GM18511 (cell line): Measurements from ENCODE around the gene SPTA1.

Source experiments
- ATAC-seq: cut with Tn5 transposase; IDR thresholded peaks from one replicate; pipeline ENCODE4 v1.9.1; 2021; ENCODE audit warnings: mild to moderate bottlenecking, moderate library complexity; ENCODE audit not compliant: unreplicated experiment

SPTA1 gene

DNA sequence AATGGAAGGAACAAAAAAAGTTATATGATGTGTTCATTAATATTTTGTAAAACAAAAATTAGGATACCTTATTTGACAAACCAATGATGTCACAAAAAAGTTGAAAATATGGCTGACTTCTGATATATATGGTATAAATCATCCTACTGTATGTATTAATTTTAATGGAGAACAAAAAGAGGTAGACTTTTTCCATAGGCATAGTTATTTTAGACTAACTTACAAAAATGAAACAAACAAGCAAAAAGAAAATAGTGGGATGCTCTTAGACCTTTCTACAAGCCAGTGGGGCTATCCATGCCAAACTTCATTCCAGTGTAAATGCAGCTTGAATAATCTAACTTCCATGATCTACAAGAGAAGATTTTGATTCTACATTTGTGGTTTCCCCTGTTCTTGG is 522 bp upstream of the SPTA1 start:
- ATAC-seq = no peak

DNA sequence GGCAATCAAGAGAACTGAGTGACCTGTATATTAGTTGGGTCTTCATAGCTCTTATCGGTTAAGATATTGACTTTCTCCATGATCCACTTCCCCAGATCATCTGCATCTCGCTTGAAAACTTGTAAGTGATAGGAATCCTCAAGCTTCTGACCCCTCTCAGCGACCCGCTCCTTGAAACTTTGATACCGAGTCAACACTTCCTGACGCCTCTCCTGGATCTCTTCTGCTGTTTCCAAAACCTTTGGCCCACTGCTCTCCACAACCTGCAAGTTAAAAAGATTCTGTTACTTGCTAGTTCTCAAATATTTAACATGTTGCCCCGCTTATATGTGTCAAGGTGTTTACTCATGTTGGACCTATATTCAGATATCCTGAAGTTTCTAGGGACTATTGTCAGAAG is 1.4 kb downstream of the SPTA1 start:
- no peak for ATAC-seq

DNA sequence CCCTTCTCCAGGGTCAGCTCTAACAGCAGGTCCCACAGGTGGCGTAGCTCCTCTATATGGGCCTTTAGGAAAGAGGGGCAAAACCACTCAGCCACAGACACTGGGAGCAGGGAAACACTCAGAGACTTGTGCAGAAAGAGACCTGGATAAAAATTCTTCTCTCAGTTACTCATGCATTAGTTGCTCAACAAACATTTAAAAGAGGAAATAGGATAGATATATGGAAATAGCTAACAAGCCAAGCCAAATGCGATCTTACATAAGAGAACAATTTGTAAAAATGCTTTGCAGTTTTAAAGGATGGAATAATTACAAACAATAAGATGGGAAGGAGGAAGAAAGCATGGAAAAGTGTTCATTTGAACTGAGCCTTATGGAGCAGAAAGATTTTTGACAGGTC is 4.9 kb downstream of the SPTA1 start:
- no peak for ATAC-seq

DNA sequence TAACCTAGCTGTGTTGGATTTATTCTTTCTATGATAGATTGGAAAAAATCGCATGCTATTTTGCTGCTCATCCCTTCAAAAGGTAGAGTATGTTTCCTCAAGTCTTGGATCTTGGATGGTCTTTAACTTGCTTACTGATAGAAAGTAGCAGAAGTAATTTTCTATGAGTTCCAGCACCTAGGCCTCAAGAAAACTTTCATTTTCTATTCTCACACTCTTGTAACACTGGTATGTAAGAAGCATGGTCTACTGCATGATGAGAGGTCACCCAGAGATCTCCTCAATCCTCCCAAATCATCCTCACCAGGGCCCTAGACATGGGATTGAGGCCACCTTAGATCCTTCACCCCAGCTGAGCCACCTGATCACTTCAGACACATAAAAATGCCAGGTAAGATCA is 7.2 kb downstream of the SPTA1 start:
- ATAC-seq = no peak

DNA sequence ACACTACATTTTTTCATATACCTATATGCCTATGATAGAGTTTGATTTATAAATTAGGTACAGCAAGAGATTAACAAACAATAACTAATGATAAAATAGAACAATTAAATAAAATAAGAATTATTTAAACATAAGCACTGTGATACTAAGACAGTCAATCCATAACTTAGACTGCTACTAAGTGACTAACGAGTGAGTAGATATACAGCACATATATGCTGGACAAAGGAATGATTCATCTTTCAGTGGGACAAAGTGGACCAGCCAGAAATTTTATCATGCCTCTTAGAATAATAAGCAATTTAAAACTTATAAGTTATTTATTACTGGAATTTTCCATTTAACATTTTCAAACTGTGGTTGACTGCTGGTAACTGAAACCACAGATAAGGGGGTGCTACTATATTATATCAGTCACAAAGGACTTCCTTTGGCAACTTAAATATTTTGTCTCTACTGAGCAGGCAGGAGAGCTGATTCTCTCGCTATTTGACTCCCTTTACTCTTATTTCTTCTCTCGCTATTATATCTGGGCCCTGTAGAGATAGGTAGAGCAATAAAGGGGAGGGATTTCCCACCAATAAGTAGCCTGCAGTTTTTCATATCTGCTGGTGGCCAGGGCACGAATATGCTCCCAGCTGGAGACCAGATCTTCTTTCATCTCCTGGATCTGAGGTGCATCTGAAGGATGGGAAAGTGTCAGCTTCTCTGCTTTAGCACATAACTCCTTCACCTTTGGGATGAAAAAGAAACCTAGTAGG is 10.8 kb downstream of the SPTA1 start:
- no peak for ATAC-seq

DNA sequence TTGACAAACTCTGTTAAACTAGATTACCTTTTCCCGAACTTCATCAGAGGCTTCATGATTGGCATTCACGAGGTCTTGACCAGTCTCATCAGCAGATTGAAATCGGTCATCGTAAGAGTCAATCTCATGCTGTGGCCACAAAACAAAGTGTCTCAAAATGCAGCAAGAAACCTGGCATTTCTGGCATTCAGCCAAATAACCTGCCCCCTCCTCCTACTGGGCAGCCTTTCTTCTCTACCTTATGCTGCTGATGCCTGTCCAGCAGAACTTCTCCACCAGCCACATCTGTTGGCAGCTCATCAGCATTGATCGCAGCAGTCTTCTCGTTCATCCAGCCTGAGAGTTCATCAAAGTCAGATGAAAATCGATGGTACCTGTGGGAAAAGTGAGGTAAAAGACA is 12.2 kb downstream of the SPTA1 start:
- no peak for ATAC-seq

DNA sequence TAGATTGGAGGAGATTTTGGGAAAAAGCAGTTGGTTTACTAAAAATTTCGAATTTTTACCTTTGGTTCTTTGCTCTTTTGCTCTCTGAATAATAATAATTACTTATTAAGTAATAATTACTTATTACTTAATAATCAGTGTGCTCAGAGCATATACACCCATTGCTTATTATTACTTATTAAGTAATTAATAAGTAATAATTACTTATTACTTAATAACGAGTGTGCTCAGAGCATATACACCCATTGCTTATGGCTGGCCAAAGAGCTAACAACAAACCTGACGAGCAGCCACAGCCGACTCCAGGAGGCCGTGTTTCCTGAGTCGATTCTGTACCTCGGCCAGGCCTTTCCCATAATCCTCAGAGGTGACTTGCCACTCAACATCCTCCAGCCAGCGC is 20.5 kb downstream of the SPTA1 start:
- ATAC-seq = no peak

DNA sequence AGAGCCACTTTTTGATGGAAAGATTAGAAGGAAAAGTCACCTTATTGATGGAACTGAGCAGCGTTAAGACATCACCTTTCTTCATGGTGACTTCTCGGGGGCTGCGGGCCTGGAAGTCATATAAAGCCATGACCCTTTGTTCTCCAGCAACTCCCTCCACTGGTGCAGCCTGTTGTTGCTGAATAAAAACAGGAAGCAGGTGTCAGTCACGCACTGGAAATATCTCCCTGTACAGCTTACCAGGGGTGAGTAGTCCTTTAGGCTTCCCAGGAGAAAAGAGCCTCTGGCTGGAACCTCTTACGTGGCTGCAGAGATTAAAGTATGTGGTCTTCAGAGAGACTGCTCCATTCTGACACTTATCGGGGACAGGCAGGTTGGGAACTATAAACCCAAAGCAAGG is 31.9 kb downstream of the SPTA1 start:
- no peak for ATAC-seq

DNA sequence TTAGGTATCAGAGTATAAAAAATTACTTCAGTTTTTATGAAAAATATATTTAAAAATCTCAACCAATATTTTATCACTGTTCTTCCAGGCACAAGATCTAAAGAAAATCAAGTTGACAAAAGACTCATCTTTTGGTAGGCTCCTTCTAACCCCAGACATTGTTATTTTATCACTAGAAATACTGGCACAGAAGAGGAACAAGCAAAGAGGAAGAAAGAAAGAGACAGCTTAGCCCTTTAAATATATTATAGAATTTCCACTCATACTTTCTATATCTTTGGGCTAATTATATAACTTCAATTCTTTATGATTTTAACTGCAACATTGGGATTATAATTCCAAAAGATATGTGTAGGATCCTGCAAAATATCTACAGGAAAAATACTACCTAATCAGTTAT is 32.4 kb downstream of the SPTA1 start:
- no peak for ATAC-seq

DNA sequence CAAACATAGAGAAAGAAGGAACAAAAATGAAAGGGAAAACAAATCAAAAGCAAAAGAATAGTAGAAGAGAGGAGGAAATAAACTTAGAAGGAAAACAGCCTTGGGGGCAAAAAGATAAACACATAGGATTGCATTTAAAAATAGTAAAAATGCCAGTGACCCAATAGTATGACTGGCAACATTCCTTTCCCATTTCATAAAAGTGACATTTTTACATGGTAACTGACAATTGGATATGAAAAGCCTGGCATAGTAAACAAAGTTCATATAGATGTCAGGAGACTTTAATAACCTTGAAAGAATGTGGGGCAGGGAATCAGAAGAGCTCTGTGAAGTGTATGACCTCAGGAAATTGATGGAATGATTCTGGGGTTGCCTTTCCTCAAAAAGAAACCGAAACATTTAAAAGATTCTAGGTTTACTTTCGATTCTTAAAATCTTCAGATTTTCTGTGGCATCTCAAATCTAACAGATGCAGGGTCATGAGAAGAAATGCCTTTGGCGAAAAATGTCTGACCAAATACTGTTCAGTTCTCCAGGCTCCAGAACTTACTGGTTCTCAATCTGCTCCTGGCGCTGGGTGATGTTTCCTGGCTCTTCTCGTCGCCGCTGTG is 33.7 kb downstream of the SPTA1 start:
- no peak for ATAC-seq

DNA sequence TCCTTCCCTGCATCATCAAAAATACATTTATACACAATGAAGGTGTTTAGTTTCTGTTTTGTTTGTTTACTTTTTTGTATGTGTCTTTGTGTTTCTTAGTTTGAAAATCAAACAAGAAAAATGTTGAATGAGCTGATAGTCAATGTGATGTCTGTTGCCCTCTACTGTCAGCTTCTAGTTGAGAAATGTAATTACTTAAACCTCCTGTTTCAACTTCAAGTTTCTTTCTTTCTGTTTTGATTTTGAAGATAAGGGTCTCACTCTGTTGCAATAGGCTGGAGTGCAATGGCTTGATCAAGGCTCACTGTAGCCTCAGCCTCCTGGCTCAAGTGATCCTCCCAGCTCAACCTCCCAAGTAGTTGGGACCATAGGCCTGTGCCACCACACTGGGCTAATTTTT is 37.5 kb downstream of the SPTA1 start:
- ATAC-seq = no peak

DNA sequence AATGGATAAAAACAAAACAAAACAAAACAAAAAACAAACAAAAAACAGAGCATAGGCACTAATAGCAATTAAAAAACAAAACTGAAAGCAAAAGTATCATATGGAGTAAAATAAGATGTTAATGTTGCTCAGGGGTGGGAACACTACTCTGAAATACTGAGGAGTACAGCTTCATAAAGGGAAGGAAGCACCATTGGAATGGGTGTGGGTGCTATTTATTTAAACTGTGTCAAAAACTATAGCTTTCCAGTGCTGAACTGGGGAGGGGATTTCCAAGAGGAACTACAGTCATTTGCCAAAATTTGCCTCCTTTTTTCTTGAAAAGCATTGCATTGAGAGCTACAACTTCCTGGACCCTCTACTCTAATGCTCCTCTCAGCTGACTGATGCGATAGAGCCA is 40.0 kb downstream of the SPTA1 start:
- no peak for ATAC-seq

DNA sequence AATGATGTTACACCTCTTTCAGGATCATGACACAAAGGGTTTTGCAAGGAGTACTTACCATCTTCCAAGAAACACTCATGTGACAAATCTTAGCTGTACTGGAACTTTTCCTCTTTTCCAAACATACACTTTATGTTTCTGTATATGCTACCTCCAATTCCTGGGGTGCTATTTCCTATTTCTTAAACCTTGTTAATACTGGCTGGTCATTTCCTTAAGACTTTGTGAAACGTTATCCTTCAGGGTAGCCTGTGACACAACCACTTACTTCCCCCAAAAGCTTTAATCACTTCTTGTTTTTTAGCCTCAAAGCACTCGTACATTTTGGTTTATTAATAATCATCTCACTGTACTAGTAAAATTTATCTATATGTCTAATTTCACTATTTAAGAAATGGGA is 42.1 kb downstream of the SPTA1 start:
- no peak for ATAC-seq

DNA sequence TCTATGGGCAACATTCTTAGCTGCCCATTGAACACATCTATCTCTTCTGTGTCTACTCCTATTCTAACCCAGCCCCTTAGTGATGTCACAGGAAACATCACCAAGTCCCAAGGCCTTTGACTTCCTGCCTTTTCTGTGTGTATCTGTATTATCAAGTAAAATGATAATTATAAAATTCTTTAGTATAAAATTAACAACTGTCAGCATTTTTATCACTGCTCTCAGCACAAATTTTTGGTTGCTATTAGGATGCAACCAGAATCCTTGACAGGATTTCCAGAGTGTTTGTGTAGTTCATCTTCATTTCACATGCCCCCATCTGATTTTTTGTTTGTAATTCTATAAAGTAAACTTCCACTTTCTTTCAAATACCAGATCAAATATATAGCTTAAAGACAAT is 47.6 kb downstream of the SPTA1 start:
- no peak for ATAC-seq

DNA sequence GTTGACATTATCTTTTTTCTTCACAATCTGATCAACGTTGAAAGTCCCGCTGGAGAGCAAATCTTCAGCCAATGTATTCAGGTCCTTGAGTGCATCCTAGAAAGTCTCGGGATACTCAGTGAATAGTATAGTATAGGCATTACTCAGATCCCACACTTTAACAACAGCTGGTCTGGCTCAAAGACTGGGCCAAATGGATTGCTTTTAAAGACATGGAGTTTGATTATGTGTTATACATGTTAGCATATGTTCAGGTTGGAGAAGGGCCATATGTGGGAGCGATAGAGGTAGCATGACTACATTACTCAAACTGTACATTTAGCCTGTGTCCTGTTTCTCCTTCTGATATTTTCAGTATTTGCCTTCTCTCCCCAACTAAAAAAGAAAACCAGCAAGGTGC is 48.4 kb downstream of the SPTA1 start:
- ATAC-seq = no peak

DNA sequence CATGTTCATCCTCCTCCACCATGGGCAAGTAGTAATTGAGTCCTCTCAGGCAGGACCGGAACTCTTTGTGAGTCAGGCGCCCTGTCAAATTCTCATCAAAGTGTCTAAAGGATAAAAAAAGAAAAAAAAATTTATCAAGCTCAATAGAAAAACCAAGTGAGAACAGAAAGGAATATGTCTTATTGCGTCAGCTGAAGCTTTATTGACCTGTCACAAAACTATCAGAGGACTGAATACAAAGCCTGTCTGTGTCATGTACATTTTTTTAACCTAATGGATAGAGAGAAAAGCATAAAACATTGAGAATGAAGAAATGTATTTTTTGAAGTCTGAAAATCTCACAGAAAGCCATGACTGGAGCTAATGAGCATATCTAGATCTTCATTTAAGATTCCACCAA is 72.8 kb downstream of the SPTA1 start:
- no peak for ATAC-seq

DNA sequence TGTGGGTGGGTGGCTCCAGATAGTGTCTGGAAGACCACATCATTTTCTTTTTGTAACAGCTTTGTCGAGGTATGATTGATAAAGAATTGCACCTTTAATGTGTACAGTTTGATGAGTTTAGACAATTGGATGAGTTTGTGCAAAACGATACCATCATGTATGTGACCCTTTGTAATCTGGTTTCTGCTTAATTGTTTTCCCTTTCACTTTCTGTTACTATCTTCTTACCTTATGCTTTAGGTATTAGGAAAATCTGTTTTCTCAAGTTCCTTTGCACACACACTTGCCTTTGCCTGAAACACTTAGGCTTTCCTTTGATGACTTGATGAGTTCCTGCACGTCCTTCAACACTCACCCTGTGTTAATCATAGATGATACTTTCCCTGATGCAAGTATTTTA is 74.6 kb downstream of the SPTA1 start:
- no peak for ATAC-seq

DNA sequence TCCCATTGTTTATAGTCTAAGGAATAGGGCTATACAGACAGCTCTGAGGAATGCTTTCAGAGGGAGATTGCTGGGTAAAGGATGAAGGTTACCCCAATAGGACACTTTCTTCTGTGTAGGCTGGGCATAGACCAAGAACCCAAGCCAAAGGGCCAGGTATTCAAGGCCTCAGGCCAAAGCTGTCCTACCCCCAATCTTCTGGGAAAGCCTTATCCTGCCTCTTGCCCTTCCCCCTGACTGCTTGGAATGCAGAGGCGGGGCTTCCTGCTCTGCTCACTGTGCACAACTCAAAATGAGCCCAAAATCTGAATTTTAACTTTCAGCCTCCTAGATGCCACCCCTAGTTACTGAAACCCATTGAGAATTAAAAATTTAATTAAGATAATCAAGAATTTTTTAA is 79.2 kb downstream of the SPTA1 start:
- no peak for ATAC-seq

DNA sequence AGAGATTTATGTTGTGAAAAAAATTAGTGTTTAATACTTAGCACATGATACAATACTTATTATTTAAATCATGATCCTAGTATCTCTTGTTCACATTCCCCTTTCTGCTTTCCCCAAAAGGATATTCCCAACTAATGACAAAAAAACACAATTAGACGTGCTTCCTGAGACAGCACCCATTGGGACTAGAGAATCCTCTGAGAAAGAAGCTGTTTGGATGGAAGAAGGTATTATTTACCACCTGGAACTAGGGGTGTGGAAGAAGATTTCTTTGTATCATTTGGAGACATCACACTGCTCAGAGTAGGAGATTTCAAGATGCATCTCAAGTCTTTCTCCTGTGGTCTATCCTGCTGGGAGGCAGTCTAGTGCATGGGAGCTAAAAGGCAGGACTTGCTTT is 81.5 kb downstream of the SPTA1 start, which contains the start of gene OR10Z1:
TSS of gene OR10Z1 (plus strand) at position 301 of the 400 bp plus-strand sequence. CDS start 1,171 bp downstream, outside the sequence.
- no peak for ATAC-seq

DNA sequence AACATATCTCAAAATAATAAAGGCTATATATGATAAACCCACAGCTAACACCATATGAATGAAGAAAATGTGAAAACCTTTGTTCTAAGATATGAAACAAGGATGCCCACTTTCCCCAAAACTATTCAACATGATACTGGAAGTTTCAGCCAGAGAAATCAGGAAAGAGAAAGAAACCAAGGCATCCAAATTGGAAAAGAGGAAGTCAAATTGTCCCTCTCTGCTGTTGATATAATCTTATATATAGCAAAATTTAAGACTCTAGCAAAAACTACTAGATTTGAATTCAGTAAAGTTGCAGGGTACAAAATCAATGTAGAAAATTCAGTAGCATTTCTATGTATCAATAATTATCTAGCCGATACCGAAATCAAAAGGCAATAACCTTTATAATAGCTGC is 85.8 kb downstream of the SPTA1 start:
- ATAC-seq = no peak

DNA sequence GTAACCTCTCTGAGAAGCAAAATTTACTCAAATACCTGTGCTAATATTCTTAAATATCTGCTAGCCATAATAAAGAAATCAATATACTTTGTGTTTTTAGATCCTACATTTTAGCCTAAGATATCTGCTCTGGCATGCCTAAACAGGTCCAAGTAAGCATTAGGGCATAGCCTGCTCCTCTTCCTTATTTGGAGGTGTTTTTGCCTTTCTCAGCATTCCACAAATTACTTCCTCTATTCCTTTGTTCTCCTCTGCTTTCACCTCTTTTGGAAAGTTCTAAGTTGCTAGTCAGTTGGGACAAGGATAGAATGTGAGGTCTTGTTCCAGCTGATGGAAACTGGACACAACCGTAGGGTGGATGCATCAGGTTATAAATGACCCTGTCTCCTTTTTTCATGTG is 99.6 kb downstream of the SPTA1 start:
- ATAC-seq = no peak

DNA sequence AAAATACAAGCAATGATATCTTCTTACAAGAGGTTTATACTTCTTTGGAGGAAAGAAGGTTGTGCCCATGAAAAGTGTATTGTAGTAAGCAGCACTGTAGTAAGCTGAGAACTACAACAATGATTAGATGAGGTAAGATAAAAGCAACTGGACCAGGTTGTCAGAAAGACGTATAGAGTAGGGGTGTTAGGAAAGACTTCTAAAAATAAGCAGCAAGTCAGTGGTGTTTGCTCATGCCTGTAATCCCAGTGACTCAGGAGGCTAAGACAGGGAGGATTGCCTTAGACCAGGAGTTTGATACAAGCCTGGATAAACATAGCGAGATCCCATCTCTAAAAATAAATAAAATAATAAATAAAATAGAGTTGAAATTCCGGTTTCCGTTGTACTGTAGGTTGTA is 102.6 kb downstream of the SPTA1 start:
- no peak for ATAC-seq

DNA sequence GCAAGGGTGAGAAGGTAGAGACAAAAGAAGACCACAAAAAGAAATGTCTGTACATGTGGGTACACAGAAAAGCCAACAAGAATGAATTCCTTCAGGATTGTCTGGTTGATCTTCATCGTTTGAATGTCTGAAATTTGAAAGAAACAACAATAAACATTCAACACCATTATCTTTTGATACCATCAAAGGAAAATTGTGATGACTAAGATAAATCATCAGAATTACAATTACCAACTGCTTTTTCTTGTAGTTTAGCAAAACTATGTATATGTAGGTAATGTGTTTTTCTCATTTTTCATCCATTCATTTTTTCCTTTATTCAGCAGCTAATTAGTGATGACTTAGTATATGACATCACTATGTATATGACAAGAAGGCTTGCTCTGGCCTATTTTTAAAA is 106.8 kb downstream of the SPTA1 start, which contains the start of gene OR10X1:
TSS of gene OR10X1 (minus strand) at position 167 of the 400 bp plus-strand sequence. CDS start at position 167, 0 bp downstream.
- no peak for ATAC-seq
